Amygdala (tissue), 56 donors: ENCODE measurements around the gene LCE2A.

Experiments
- DNase-seq, 56 donors: peaks; one replicate each; lab custom pipeline; 2025; lab: John Stamatoyannopoulos, UW

The LCE2A gene

GRCh38 chr1:152741656-152742055 is 43.5 kb downstream of the LCE2A start:
- DNase-seq: no peak

GRCh38 chr1:152743371-152744145 is 45.4 kb downstream of the LCE2A start:
- no peak for DNase-seq

GRCh38 chr1:152745289-152745704 is 47.2 kb downstream of the LCE2A start:
- DNase-seq: no peak

- no peak for DNase-seq
These were observed 47.8 kb downstream of the LCE2A start for GRCh38 chr1:152745765-152746444.

GRCh38 chr1:152747831-152748230 is 49.7 kb downstream of the LCE2A start:
- DNase-seq: no peak
